B cell (primary cell): ENCODE measurements around the gene TWSG1.

Experiments
- EZH2 ChIP-seq: IDR thresholded peaks from 2 replicates; pipeline ENCODE4 v1.6.1; 2012; ENCODE audit warnings: borderline replicate concordance, low read depth, mild to moderate bottlenecking, moderate library complexity, low read length; ENCODE audit not compliant: insufficient read depth, poor library complexity, severe bottlenecking
- TF ChIP-seq, protein P1 (sequence below): fragments of 200-600 bp; IDR thresholded peaks from one replicate; pipeline ENCODE4 v1.8.0; 2022; ENCODE audit warnings: antibody characterized with exemption, mild to moderate bottlenecking

DNA sequence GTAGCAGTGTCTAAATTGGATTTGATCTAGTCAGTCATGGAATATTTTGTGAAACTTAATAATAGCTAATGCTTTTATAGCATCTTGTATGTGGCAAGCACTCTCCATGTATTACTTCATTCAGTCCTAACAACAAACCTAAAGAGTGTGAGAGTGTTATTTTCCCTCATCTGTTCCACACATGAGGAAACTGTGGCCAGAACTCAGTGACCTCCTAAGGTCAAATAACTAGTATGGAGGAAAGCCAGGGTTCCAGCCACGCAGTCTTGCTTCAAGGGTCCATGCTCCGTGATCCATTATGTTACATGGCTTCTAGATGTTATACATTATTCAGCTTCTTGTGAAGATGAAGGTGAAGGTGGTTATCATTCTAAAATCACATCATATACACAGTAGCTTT, 45.5 kb downstream of the TWSG1 start:
- TF ChIP-seq, protein P1, sequence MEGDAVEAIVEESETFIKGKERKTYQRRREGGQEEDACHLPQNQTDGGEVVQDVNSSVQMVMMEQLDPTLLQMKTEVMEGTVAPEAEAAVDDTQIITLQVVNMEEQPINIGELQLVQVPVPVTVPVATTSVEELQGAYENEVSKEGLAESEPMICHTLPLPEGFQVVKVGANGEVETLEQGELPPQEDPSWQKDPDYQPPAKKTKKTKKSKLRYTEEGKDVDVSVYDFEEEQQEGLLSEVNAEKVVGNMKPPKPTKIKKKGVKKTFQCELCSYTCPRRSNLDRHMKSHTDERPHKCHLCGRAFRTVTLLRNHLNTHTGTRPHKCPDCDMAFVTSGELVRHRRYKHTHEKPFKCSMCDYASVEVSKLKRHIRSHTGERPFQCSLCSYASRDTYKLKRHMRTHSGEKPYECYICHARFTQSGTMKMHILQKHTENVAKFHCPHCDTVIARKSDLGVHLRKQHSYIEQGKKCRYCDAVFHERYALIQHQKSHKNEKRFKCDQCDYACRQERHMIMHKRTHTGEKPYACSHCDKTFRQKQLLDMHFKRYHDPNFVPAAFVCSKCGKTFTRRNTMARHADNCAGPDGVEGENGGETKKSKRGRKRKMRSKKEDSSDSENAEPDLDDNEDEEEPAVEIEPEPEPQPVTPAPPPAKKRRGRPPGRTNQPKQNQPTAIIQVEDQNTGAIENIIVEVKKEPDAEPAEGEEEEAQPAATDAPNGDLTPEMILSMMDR: no peak
- no peak for TF ChIP-seq EZH2
